ENCODE data around the gene TRIM6. TPM values are rescaled to one million over a fixed set of nuclear protein-coding genes. Genes with fewer than 3 reads are reported as not detected.
"Not testable (repeated sequence)": the region's sequence is repeated elsewhere in the genome, so short reads cannot be mapped to it uniquely, and the experiment has no call there.

TRIM6 gene
- total and polyA plus RNA-seq, 9 donors: 2.3 to 6.3 (median 4.2) TPM

- no peaks in the 10 kb centered on the region for H3K36me3 ChIP-seq
- TF ChIP-seq EP300 (IDR thresholded peaks at IDR 0.05): no peak
- intact Hi-C loops (cut with DNase I): no loop called here
- H3K27me3 ChIP-seq: no peaks in the 10 kb centered on the region
- H3K27ac ChIP-seq: no peak overlapping the region
- no peaks in the 10 kb centered on the region for H3K4me1 ChIP-seq (ENCODE audit: insufficient read depth)
- no peak for DNase-seq
- H3K9me3 ChIP-seq: no peaks in the 10 kb centered on the region
- H3K4me3 ChIP-seq: no peak overlapping the region
- 65 to 79% (median 71%) methylated on average over 2 of the region's 2 CpGs for WGBS, 3 donors
Observed at GRCh38 chr11:5574654-5575053, 21.8 kb upstream of the TRIM6 start.

GRCh38 chr11:5575152-5575551 is 21.3 kb upstream of the TRIM6 start:
- TF ChIP-seq CTCF (IDR thresholded peaks at IDR 0.05) (no peak), POLR2A (IDR thresholded peaks at IDR 0.05) (no peak), EP300 (IDR thresholded peaks at IDR 0.05) (no peak)
- 53 to 56% (median 55%) methylated on average over 4 of the region's 4 CpGs for WGBS, 3 donors
- intact Hi-C loops (cut with DNase I): no loop called here

GRCh38 chr11:5577101-5577500 is 19.3 kb upstream of the TRIM6 start:
- intact Hi-C loops (cut with DNase I): no loop called here
- no peak for DNase-seq
- H3K4me1 ChIP-seq (ENCODE audit: insufficient read depth): no peaks in the 10 kb centered on the region
- TF ChIP-seq EP300 (IDR thresholded peaks at IDR 0.05) (no peak), POLR2A (IDR thresholded peaks at IDR 0.05) (no peak), CTCF (IDR thresholded peaks at IDR 0.05) (no peak)
- H3K27ac ChIP-seq: no peak overlapping the region
- H3K36me3 ChIP-seq: no peaks in the 10 kb centered on the region
- H3K9me3 ChIP-seq: no peaks in the 10 kb centered on the region
- H3K27me3 ChIP-seq: no peaks in the 10 kb centered on the region
- H3K4me3 ChIP-seq: no peak overlapping the region

More at GRCh38 chr11:5575152-5575551, 21.3 kb upstream of the TRIM6 start:
- H3K4me3 ChIP-seq: no peak overlapping the region
- H3K36me3 ChIP-seq: no peaks in the 10 kb centered on the region
- H3K27me3 ChIP-seq: no peaks in the 10 kb centered on the region
- no peaks in the 10 kb centered on the region for H3K4me1 ChIP-seq (ENCODE audit: insufficient read depth)
- no peak overlapping the region for H3K27ac ChIP-seq
- H3K9me3 ChIP-seq: no peaks in the 10 kb centered on the region
- no peak for DNase-seq

GRCh38 chr11:5580577-5580976 is 15.9 kb upstream of the TRIM6 start, which contains the start of gene OR52B6:
Gene OR52B6 (plus strand): TSS chr11:5580877. CDS start chr11:5580877, 0 bp downstream.
- Histone ChIP-seq H3K27ac (no peak within 1 kb of the TSS), H3K4me1 (ENCODE audit: insufficient read depth) (no peaks in the 10 kb centered on the region), H3K9me3 (no peaks in the 10 kb centered on the region), H3K4me3 (no peak within 1 kb of the TSS), H3K36me3 (no peaks in the 10 kb centered on the region), H3K27me3 (no peaks in the 10 kb centered on the region)
- WGBS, 3 donors: 93 to 95% (median 95%) methylated on average over 8 of the region's 8 CpGs
- no peak for TF ChIP-seq EP300 (IDR thresholded peaks at IDR 0.05)
- TF ChIP-seq CTCF (IDR thresholded peaks at IDR 0.05): no peak
- TF ChIP-seq POLR2A (IDR thresholded peaks at IDR 0.05): no peak
- no peak for DNase-seq
- intact Hi-C loops (cut with DNase I): no loop called here

GRCh38 chr11:5581014-5581413 is 15.4 kb upstream of the TRIM6 start:
- Histone ChIP-seq H3K9me3 (no peaks in the 10 kb centered on the region), H3K27ac (no peak overlapping the region), H3K27me3 (no peaks in the 10 kb centered on the region), H3K4me1 (ENCODE audit: insufficient read depth) (no peaks in the 10 kb centered on the region), H3K36me3 (no peaks in the 10 kb centered on the region), H3K4me3 (no peak overlapping the region)
- intact Hi-C loops (cut with DNase I): no loop called here
- no peak for TF ChIP-seq EP300 (IDR thresholded peaks at IDR 0.05)
- TF ChIP-seq CTCF (IDR thresholded peaks at IDR 0.05): no peak
- no peak for TF ChIP-seq POLR2A (IDR thresholded peaks at IDR 0.05)
- 73 to 86% (median 83%) methylated on average over 4 of the region's 4 CpGs for WGBS, 3 donors
- no peak for DNase-seq

DNA sequence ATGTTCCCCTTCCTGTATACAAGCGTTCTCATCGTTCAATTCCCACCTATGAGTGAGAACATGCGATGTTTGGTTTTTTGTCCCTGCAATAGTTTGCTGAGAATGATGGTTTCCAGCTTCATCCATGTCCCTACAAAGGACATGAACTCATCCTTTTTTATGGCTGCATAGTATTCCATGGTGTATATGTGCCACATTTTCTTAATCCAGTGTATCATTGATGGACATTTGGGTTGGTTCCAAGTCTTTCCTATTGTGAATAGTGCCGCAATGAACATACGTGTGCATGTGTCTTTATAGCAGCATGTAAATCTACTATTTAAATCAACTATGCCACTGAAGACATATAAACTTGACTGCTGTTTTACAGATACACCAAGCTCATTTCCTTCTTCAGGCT is 12.0 kb upstream of the TRIM6 start:
- H3K4me1 ChIP-seq (ENCODE audit: insufficient read depth); intact Hi-C loops (cut with DNase I): not testable (repeated sequence)

DNA sequence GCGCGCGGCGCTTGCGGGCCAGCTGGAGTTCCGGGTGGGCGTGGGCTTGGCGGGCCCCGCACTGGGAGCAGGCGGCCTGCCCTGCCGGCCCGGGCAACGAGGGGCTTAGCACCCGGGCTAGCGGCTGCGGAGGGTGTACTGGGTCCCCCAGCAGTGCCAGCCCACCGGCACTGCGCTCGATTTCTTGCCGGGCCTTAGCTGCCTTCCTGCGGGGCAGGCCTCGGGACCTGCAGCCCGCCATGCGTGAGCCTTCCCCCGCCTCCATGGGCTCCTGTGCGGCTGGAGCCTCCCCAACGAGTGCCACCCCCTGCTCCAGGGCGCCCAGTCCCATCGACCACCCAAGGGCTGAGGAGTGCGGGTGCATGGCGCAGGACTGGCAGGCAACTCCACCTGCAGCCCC is 6.5 kb upstream of the TRIM6 start:
- intact Hi-C loops (cut with DNase I): loop anchor here in 1 of 4 donors (10.0 kb wide), 1 partner anchor 95 kb away; the partner anchor contains the start of genes TRIM22 and TRIM5
- not testable (repeated sequence) for H3K36me3 ChIP-seq; H3K4me3 ChIP-seq; H3K4me1 ChIP-seq (ENCODE audit: insufficient read depth); DNase-seq; H3K9me3 ChIP-seq; H3K27me3 ChIP-seq; H3K27ac ChIP-seq
- 96 to 99% (median 97%) methylated on average over 18 to 31 of the region's 31 CpGs for WGBS, 3 donors

More for the DNA sequence above, 12.0 kb upstream of the TRIM6 start:
- H3K27me3 ChIP-seq, H3K27ac ChIP-seq, DNase-seq, H3K36me3 ChIP-seq, H3K4me3 ChIP-seq, H3K9me3 ChIP-seq: not testable (repeated sequence)
- 70 to 76% (median 70%) methylated on average over 5 of the region's 5 CpGs for WGBS, 3 donors
